NCI-H345 treated with DMSO at 0.1 percent for 48 hours (cell line): Measurements from ENCODE around the gene AKT2.

ENCODE experiments used
- DNase-seq: peaks from one replicate; lab custom pipeline; 2025; ENCODE audit not compliant: unreplicated experiment; lab: John Stamatoyannopoulos, UW

The AKT2 gene

GRCh38 chr19:40237791-40238190, 47.4 kb downstream of the AKT2 start:
- no peak for DNase-seq

- DNase-seq: no peak
Observed at GRCh38 chr19:40236366-40236765, 48.8 kb downstream of the AKT2 start.

GRCh38 chr19:40236026-40236355, 49.2 kb downstream of the AKT2 start:
- no peak for DNase-seq

GRCh38 chr19:40235238-40236025, 49.7 kb downstream of the AKT2 start:
- no peak for DNase-seq

- no peak for DNase-seq
Observed at GRCh38 chr19:40234429-40235237, 50.5 kb downstream of the AKT2 start.

GRCh38 chr19:40233811-40234389, 51.2 kb downstream of the AKT2 start:
- no peak for DNase-seq

GRCh38 chr19:40232949-40233810, 52.0 kb downstream of the AKT2 start:
- DNase-seq: no peak

- DNase-seq: no peak
Observed at GRCh38 chr19:40232479-40232878, 52.7 kb downstream of the AKT2 start.

GRCh38 chr19:40231544-40232424, 53.4 kb downstream of the AKT2 start:
- no peak for DNase-seq

GRCh38 chr19:40231057-40231456, 54.1 kb downstream of the AKT2 start:
- no peak for DNase-seq

- DNase-seq: no peak
Observed at GRCh38 chr19:40229926-40230417, 55.2 kb downstream of the AKT2 start.

- no peak for DNase-seq
Observed at GRCh38 chr19:40229484-40229883, 55.7 kb downstream of the AKT2 start.

- DNase-seq: no peak
Observed at GRCh38 chr19:40228863-40229262, 56.3 kb downstream of the AKT2 start.

- no peak for DNase-seq
Observed at GRCh38 chr19:40228346-40228745, 56.8 kb downstream of the AKT2 start.

GRCh38 chr19:40225440-40226305, 59.5 kb downstream of the AKT2 start:
- DNase-seq: peak; percentile 75

GRCh38 chr19:40224342-40225150, 60.6 kb downstream of the AKT2 start:
- DNase-seq: no peak

- no peak for DNase-seq
Observed at GRCh38 chr19:40223135-40223822, 61.9 kb downstream of the AKT2 start.
